HG03060 (cell line): Measurements from ENCODE around the gene PDPR.
A peak's percentile ranks its signal among the peaks of the same experiment; 100 is the strongest.
"Not testable (repeated sequence)": the region's sequence is repeated elsewhere in the genome, so short reads cannot be mapped to it uniquely, and the experiment has no call there.

ENCODE experiments used
- ATAC-seq: cut with Tn5 transposase; IDR thresholded peaks from one replicate; pipeline ENCODE4 v1.9.1; 2021; ENCODE audit warnings: low read depth, moderate number of reproducible peaks; ENCODE audit not compliant: unreplicated experiment

The PDPR gene

GRCh38 chr16:70113982-70114826 is at the start of gene PDPR:
Gene PDPR, plus strand, starts transcription at chr16:70114332. Its CDS starts 6,161 bp downstream, at chr16:70120493.
- ATAC-seq, result peak; percentile 70

GRCh38 chr16:70064841-70065370 is 49.2 kb upstream of the PDPR start:
- ATAC-seq, result not testable (repeated sequence)

GRCh38 chr16:70065376-70065745 is 48.8 kb upstream of the PDPR start:
- not testable (repeated sequence) for ATAC-seq

GRCh38 chr16:70065746-70066658 is 48.1 kb upstream of the PDPR start:
- peak; percentile 70 for ATAC-seq

GRCh38 chr16:70066751-70067150 is 47.4 kb upstream of the PDPR start:
- not testable (repeated sequence) for ATAC-seq

GRCh38 chr16:70079081-70079480 is 35.1 kb upstream of the PDPR start:
- not testable (repeated sequence) for ATAC-seq

- ATAC-seq, result not testable (repeated sequence)
Measured at GRCh38 chr16:70081219-70081618, 32.9 kb upstream of the PDPR start.

GRCh38 chr16:70083931-70084330 is 30.2 kb upstream of the PDPR start:
- ATAC-seq, result not testable (repeated sequence)

GRCh38 chr16:70088160-70088559 is 26.0 kb upstream of the PDPR start:
- not testable (repeated sequence) for ATAC-seq

GRCh38 chr16:70088877-70089276 is 25.3 kb upstream of the PDPR start:
- not testable (repeated sequence) for ATAC-seq

GRCh38 chr16:70089289-70089688 is 24.8 kb upstream of the PDPR start:
- not testable (repeated sequence) for ATAC-seq

- not testable (repeated sequence) for ATAC-seq
Measured at GRCh38 chr16:70091104-70091503, 23.0 kb upstream of the PDPR start.

GRCh38 chr16:70094096-70094495 is 20.0 kb upstream of the PDPR start:
- ATAC-seq, result not testable (repeated sequence)

GRCh38 chr16:70109583-70110279 is 4.4 kb upstream of the PDPR start:
- not testable (repeated sequence) for ATAC-seq

- not testable (repeated sequence) for ATAC-seq
Measured at GRCh38 chr16:70112162-70112561, 2.0 kb upstream of the PDPR start.

- peak; percentile 5 for ATAC-seq
Measured at GRCh38 chr16:70113599-70113981, 542 bp upstream of the PDPR start.

GRCh38 chr16:70118354-70118753 is 4.2 kb downstream of the PDPR start:
- ATAC-seq, result not testable (repeated sequence)

- ATAC-seq, result not testable (repeated sequence)
Measured at GRCh38 chr16:70118776-70119175, 4.6 kb downstream of the PDPR start.

GRCh38 chr16:70120398-70120797 is 6.3 kb downstream of the PDPR start:
- not testable (repeated sequence) for ATAC-seq

- ATAC-seq, result not testable (repeated sequence)
Measured at GRCh38 chr16:70123822-70124221, 9.7 kb downstream of the PDPR start.
